RWPE2 (cell line): ENCODE measurements around the gene GRAMD1C.
"Not testable (repeated sequence)": the region's sequence is repeated elsewhere in the genome, so short reads cannot be mapped to it uniquely, and the experiment has no call there.

Experiments
- ATAC-seq: fragments of 200-7000 bp; cut with Tn5 transposase; 3 replicates; pipeline ENCODE4 v1.9.1; 2021; ENCODE audit warnings: low read depth
- DNase-seq: peaks from one replicate; pipeline ENCODE4 v3.0.0-alpha.2; 2020; ENCODE audit warnings: low spot score
- H3K27ac ChIP-seq: fragments of 450-650 bp; 2 replicates; pipeline ENCODE4 v1.5.1; 2017; ENCODE audit warnings: mild to moderate bottlenecking; ENCODE audit not compliant: poor library complexity, severe bottlenecking
- H3K27me3 ChIP-seq: fragments of 250-450 bp; sonication (Bioruptor Pico); 2 replicates; pipeline ENCODE4 v1.5.1; 2021; ENCODE audit warnings: mild to moderate bottlenecking, moderate library complexity; ENCODE audit not compliant: insufficient read depth, poor library complexity, severe bottlenecking
- H3K36me3 ChIP-seq: fragments of 250-450 bp; sonication (Bioruptor Pico); 2 replicates; pipeline ENCODE4 v1.5.1; 2020; ENCODE audit warnings: low read depth, mild to moderate bottlenecking, moderate library complexity
- H3K4me1 ChIP-seq: fragments of 250-450 bp; sonication (Bioruptor Pico); 2 replicates; pipeline ENCODE4 v1.5.1; 2021; ENCODE audit warnings: mild to moderate bottlenecking, moderate library complexity; ENCODE audit not compliant: insufficient read depth, poor library complexity, severe bottlenecking
- H3K4me3 ChIP-seq: fragments of 250-450 bp; sonication (Bioruptor Pico); 2 replicates; pipeline ENCODE4 v1.5.1; 2021; ENCODE audit warnings: mild to moderate bottlenecking, moderate library complexity; ENCODE audit not compliant: severe bottlenecking
- H3K9me3 ChIP-seq: fragments of 250-450 bp; sonication (Bioruptor Pico); 2 replicates; pipeline ENCODE4 v1.5.1; 2021; ENCODE audit warnings: mild to moderate bottlenecking, moderate library complexity; ENCODE audit not compliant: severe bottlenecking
- TF ChIP-seq, protein P1 (sequence below): fragments of 450-650 bp; IDR thresholded peaks from one replicate; pipeline ENCODE4 v1.5.1; 2017; ENCODE audit warnings: mild to moderate bottlenecking, moderate library complexity; ENCODE audit not compliant: poor library complexity, severe bottlenecking

Gene GRAMD1C

DNA sequence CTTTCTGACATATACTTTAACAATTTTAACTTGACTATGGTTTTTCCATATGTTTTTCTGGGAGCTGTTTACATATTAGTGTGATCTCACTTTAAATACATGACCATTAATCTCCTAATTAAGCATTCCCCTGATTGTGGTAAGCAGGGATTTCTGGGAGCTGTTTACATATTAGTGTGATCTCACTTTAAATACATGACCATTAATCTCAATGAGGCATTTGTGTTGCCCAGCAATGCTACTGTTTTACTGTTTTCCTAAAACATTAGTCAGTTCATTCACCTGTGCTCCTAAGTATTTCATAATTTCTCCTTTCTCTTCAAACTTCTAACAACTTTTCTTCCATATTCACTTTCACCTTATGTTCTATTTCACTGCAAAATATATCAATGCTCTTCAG, 3.6 kb upstream of the GRAMD1C start:
- Histone ChIP-seq H3K27me3 (no peaks in the 10 kb centered on the region), H3K9me3 (no peaks in the 10 kb centered on the region), H3K36me3 (no peaks in the 10 kb centered on the region), H3K4me1 (peaks cover 19% of the 10 kb centered on the region), H3K4me3 (no peak overlapping the region), H3K27ac (no peak overlapping the region)
- TF ChIP-seq, protein P1, sequence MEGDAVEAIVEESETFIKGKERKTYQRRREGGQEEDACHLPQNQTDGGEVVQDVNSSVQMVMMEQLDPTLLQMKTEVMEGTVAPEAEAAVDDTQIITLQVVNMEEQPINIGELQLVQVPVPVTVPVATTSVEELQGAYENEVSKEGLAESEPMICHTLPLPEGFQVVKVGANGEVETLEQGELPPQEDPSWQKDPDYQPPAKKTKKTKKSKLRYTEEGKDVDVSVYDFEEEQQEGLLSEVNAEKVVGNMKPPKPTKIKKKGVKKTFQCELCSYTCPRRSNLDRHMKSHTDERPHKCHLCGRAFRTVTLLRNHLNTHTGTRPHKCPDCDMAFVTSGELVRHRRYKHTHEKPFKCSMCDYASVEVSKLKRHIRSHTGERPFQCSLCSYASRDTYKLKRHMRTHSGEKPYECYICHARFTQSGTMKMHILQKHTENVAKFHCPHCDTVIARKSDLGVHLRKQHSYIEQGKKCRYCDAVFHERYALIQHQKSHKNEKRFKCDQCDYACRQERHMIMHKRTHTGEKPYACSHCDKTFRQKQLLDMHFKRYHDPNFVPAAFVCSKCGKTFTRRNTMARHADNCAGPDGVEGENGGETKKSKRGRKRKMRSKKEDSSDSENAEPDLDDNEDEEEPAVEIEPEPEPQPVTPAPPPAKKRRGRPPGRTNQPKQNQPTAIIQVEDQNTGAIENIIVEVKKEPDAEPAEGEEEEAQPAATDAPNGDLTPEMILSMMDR = no peak
- no peak for ATAC-seq
- no peak for DNase-seq

DNA sequence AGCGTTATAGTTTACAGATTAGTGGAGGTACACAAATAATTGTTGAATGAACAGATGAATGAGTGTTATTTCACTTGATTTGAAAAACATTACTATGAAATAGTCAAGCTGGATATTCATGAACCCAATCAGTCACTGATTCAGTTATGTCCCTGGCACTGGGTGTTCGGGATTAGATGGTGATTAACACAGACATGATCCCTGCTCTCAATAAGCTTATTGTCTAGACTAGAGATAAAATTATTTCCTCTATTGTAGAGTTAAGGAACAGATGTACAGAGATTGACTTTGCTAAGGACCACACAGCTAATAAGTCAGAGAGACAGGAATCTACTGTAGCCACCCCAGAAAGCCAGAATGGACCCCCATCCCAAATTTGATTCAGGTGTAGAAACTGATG, 963 bp downstream of the GRAMD1C start:
- DNase-seq (no peak), ATAC-seq (no peak)
- Histone ChIP-seq H3K9me3 (no peaks in the 10 kb centered on the region), H3K4me3 (peak overlapping the region; percentile 77), H3K27me3 (no peaks in the 10 kb centered on the region), H3K4me1 (peaks cover 8% of the 10 kb centered on the region), H3K27ac (peak overlapping the region; percentile 29), H3K36me3 (no peaks in the 10 kb centered on the region)
- TF ChIP-seq, protein P1 = no peak

DNA sequence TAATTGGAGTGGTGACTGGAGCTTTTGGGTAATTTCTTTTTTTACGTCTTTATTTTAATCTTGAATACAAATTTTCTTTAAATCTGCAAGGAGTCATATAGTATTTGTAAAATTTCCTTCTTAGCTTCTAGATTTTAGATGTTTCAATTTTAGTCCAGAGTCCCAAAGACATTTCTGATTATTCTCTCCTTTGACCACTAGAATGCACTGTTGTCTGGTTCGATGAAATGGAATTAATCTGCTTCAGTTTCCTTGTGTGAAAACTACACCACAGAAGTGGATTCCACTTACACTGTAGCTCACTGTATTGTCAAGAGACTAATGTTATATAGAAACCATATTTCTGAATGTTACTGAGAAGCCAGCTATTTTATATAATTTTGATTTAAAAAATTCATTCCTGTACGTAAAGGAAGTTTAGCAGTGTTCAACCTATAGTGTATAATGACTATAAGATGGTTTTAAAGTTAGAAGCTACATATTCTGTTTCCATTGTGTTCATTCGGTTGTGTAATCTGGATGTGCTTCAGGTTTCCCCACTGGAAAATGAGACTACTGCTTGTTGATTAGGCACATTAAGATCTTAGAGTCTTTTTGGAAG, 6.1 kb downstream of the GRAMD1C start:
- Histone ChIP-seq H3K27me3 (no peaks in the 10 kb centered on the region), H3K9me3 (no peaks in the 10 kb centered on the region), H3K4me3 (no peak overlapping the region), H3K4me1 (peaks cover 9% of the 10 kb centered on the region), H3K27ac (no peak overlapping the region), H3K36me3 (no peaks in the 10 kb centered on the region)
- no peak for ATAC-seq
- TF ChIP-seq, protein P1 = peak; percentile 80
- no peak for DNase-seq

DNA sequence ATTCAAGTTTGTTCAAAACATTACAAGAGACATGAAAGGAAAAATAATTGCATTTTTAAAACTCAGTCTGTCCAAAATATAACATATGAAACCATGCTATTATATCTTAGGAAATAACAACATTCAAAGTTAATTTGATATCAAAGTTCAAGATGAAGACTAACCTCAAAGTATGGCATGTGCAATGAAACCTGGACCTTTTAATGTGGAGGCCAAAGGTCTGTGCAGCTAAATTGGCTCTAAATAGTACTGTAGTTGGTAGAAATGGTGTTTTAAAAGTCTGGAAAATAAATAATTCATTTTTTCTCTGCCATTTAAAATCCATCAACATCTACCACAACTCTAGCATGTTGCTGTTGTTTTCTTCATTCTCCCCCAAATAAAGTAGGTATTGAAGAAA, 8.7 kb downstream of the GRAMD1C start:
- Histone ChIP-seq H3K4me1 (peaks cover 9% of the 10 kb centered on the region), H3K27me3 (no peaks in the 10 kb centered on the region), H3K4me3 (no peak overlapping the region), H3K9me3 (no peaks in the 10 kb centered on the region), H3K27ac (no peak overlapping the region), H3K36me3 (no peaks in the 10 kb centered on the region)
- DNase-seq = no peak
- TF ChIP-seq, protein P1 = no peak
- no peak for ATAC-seq

DNA sequence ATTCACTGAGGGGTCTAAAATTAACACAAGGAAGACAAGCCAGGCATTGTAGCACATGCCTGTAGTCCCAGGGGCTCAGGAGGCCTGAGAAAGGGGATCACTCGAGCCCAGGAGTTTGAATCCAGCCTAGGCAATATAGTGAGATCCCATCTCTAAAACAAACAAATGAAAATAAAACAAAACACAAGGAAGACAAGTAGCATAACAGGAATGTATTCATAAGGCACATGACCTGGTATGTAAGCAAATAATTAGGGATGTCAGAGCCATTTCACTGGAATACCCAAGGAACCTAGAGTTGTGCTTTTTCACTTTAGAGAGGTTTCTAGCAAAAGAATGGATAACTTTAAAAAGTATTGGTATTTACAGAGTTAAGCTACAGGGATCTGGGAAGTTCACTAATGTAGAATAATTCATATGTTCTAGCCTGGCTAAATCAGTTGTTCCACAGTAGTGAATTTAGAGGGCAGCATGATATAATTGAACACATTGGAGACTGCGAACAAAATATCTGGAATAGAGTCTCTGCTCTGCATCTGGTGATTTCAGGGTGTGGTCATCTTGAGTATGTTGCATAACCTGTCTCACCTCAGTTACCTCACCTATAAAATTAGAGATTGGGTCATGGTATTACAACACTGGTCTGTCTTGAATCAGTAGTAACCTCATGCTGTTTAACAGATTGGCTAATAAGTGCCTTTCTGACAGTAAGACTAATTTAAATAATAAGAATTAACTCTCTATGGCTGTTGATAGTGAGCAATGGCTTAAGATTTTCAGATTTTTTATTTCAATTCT, 9.3 kb downstream of the GRAMD1C start:
- Histone ChIP-seq H3K9me3 (no peaks in the 10 kb centered on the region), H3K27me3 (no peaks in the 10 kb centered on the region), H3K4me3 (no peak overlapping the region), H3K4me1 (peaks cover 9% of the 10 kb centered on the region), H3K27ac (no peak overlapping the region), H3K36me3 (no peaks in the 10 kb centered on the region)
- TF ChIP-seq, protein P1 = no peak
- ATAC-seq (peak; percentile 83), DNase-seq (no peak)

DNA sequence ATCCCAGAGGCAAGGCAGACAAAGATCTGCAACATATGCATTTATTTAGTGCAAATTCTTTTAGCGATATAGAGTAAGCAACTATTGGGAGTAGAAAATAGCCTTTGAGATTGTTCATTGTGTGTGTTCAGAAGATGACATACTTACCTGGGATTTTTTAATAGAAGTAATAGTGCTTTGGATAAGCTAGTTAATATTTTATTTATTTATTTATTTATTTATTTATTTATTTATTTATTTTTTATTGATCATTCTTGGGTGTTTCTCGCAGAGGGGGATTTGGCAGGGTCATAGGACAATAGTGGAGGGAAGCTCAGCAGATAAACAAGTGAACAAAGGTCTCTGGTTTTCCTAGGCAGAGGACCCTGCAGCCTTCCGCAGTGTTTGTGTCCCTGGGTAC, 10.5 kb downstream of the GRAMD1C start:
- H3K9me3 ChIP-seq, ATAC-seq, H3K27ac ChIP-seq, H3K36me3 ChIP-seq, H3K4me3 ChIP-seq, DNase-seq, H3K27me3 ChIP-seq, H3K4me1 ChIP-seq: not testable (repeated sequence)

DNA sequence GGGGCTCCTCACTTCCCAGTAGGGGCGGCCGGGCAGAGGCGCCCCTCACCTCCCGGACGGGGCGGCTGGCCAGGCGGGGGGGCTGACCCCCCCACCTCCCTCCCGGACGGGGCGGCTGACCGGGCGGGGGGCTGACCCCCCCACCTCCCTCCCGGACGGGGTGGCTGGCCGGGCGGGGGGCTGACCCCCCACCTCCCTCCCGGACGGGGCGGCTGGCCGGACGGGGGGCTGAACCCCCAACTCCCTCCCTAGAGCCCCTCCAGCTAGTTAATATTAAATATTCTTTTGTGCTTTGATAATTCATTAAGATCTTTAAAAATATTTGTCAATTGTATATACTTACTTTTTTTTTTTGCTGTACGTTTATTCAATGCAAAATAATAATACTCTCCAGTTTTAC, 11.3 kb downstream of the GRAMD1C start:
- not testable (repeated sequence) for H3K9me3 ChIP-seq, H3K36me3 ChIP-seq, H3K27ac ChIP-seq, H3K4me3 ChIP-seq, H3K4me1 ChIP-seq, ATAC-seq, H3K27me3 ChIP-seq, DNase-seq
